IPS-11a (cell line): Measurements from ENCODE around the gene NEK5.
"Not testable (repeated sequence)": the region's sequence is repeated elsewhere in the genome, so short reads cannot be mapped to it uniquely, and the experiment has no call there.

ENCODE experiments used
- H3K4me3 ChIP-seq: one replicate; pipeline ENCODE4 v1.5.1; 2013; ENCODE audit warnings: low read depth, low read length, control low read depth

The NEK5 gene

GRCh38 chr13:52128714-52129700 lies at the start of gene NEK5:
Gene NEK5, minus strand, starts transcription at chr13:52129073. Its CDS starts 1,591 bp downstream, at chr13:52127482.
- peak within 1 kb of the TSS; percentile 57 for H3K4me3 ChIP-seq

GRCh38 chr13:52177276-52177675 lies 48.4 kb upstream of the NEK5 start:
- no peak overlapping the region for H3K4me3 ChIP-seq

GRCh38 chr13:52173970-52174369 lies 45.1 kb upstream of the NEK5 start:
- H3K4me3 ChIP-seq: not testable (repeated sequence)

- H3K4me3 ChIP-seq: no peak overlapping the region
Measured at GRCh38 chr13:52173373-52173772, 44.5 kb upstream of the NEK5 start.

- H3K4me3 ChIP-seq: not testable (repeated sequence)
Measured at GRCh38 chr13:52171686-52172085, 42.8 kb upstream of the NEK5 start.

- not testable (repeated sequence) for H3K4me3 ChIP-seq
Measured at GRCh38 chr13:52170828-52171391, 42.0 kb upstream of the NEK5 start.

GRCh38 chr13:52169839-52170238 lies 41.0 kb upstream of the NEK5 start:
- H3K4me3 ChIP-seq: no peak overlapping the region

- no peak overlapping the region for H3K4me3 ChIP-seq
Measured at GRCh38 chr13:52165411-52165810, 36.5 kb upstream of the NEK5 start.

- no peak overlapping the region for H3K4me3 ChIP-seq
Measured at GRCh38 chr13:52164989-52165388, 36.1 kb upstream of the NEK5 start.

GRCh38 chr13:52163878-52164277 lies 35.0 kb upstream of the NEK5 start:
- not testable (repeated sequence) for H3K4me3 ChIP-seq

GRCh38 chr13:52162279-52163101 lies 33.6 kb upstream of the NEK5 start:
- H3K4me3 ChIP-seq: no peak overlapping the region

GRCh38 chr13:52161181-52161646 lies 32.3 kb upstream of the NEK5 start:
- H3K4me3 ChIP-seq: no peak overlapping the region

- no peak overlapping the region for H3K4me3 ChIP-seq
Measured at GRCh38 chr13:52160506-52160905, 31.6 kb upstream of the NEK5 start.

GRCh38 chr13:52160053-52160452 lies 31.2 kb upstream of the NEK5 start:
- no peak overlapping the region for H3K4me3 ChIP-seq

- H3K4me3 ChIP-seq: peak within 1 kb of the TSS; percentile 73
Measured at GRCh38 chr13:52159159-52159982, 30.5 kb upstream of the NEK5 start, which contains the start of gene NEK3. Gene NEK3, minus strand, starts transcription at chr13:52159597. Its CDS starts 3,406 bp downstream, at chr13:52156191.

- H3K4me3 ChIP-seq: peak overlapping the region; percentile 73
Measured at GRCh38 chr13:52158629-52159158, 29.8 kb upstream of the NEK5 start.

- no peak overlapping the region for H3K4me3 ChIP-seq
Measured at GRCh38 chr13:52156724-52157261, 27.9 kb upstream of the NEK5 start.

- H3K4me3 ChIP-seq: no peak overlapping the region
Measured at GRCh38 chr13:52155177-52155576, 26.3 kb upstream of the NEK5 start.

GRCh38 chr13:52147225-52147624 lies 18.4 kb upstream of the NEK5 start:
- no peak overlapping the region for H3K4me3 ChIP-seq

GRCh38 chr13:52141299-52141698 lies 12.4 kb upstream of the NEK5 start:
- H3K4me3 ChIP-seq: no peak overlapping the region
